Fibroblast of lung (primary cell): ENCODE measurements around the gene FNDC5.

ENCODE experiments used
- EZH2 ChIP-seq: IDR thresholded peaks from 2 replicates; pipeline ENCODE4 v1.5.1; 2012; ENCODE audit warnings: low read length, control low read depth, mild to moderate bottlenecking; ENCODE audit errors: missing control alignments
- TF ChIP-seq, protein P1 (sequence below), 2 donors: IDR thresholded peaks in 1 of 2; conservative IDR thresholded peaks in 1 of 2; 1 replicate in 1 of 2; 2 replicates in 1 of 2; pipeline ENCODE4 v1.5.1; 2011 to 2012; ENCODE audit warnings: low read length in 2 of 2, control low read depth in 1 of 2, inconsistent platforms in 1 of 2, low read depth in 1 of 2, mild to moderate bottlenecking in 1 of 2

- TF ChIP-seq, protein P1, sequence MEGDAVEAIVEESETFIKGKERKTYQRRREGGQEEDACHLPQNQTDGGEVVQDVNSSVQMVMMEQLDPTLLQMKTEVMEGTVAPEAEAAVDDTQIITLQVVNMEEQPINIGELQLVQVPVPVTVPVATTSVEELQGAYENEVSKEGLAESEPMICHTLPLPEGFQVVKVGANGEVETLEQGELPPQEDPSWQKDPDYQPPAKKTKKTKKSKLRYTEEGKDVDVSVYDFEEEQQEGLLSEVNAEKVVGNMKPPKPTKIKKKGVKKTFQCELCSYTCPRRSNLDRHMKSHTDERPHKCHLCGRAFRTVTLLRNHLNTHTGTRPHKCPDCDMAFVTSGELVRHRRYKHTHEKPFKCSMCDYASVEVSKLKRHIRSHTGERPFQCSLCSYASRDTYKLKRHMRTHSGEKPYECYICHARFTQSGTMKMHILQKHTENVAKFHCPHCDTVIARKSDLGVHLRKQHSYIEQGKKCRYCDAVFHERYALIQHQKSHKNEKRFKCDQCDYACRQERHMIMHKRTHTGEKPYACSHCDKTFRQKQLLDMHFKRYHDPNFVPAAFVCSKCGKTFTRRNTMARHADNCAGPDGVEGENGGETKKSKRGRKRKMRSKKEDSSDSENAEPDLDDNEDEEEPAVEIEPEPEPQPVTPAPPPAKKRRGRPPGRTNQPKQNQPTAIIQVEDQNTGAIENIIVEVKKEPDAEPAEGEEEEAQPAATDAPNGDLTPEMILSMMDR (conservative IDR thresholded peaks at IDR 0.05 in 1 of 2, IDR thresholded peaks at IDR 0.05 in 1 of 2; ENCODE audit: low read depth in 1 of 2, low read length in 2 of 2), result no peak
- TF ChIP-seq EZH2, result no peak
These were observed 52.6 kb downstream of the FNDC5 start for GRCh38 chr1:32817815-32818786.
